ENCODE results near the gene METRNL.

DNA sequence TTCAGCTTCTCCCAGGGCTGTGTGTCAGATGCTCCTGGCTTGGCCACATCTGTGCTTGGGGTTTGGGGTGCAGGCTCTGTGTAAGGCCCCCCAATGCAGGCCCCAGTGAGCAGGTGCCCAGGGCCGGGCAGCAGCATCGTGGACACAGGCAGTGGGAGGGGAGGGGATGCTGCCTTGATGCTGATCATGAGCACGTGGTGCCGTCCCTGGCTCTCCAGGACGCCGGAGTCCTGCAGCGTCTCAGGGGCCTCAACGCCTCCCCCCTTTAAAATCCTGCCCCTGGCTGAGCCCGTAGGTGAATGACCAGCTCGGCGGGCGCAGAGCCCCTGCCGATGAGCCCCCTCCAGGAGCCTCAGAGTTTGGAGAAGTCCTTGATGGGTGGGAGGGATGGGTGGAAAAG is 9.0 kb downstream of the METRNL start:
- TF ChIP-seq, protein P1, sequence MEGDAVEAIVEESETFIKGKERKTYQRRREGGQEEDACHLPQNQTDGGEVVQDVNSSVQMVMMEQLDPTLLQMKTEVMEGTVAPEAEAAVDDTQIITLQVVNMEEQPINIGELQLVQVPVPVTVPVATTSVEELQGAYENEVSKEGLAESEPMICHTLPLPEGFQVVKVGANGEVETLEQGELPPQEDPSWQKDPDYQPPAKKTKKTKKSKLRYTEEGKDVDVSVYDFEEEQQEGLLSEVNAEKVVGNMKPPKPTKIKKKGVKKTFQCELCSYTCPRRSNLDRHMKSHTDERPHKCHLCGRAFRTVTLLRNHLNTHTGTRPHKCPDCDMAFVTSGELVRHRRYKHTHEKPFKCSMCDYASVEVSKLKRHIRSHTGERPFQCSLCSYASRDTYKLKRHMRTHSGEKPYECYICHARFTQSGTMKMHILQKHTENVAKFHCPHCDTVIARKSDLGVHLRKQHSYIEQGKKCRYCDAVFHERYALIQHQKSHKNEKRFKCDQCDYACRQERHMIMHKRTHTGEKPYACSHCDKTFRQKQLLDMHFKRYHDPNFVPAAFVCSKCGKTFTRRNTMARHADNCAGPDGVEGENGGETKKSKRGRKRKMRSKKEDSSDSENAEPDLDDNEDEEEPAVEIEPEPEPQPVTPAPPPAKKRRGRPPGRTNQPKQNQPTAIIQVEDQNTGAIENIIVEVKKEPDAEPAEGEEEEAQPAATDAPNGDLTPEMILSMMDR (IDR thresholded peaks at IDR 0.05; ENCODE audit: low read depth, low read length, poor library complexity, severe bottlenecking) = no peak
- no peak for TF ChIP-seq EZH2phosphoT487 (IDR thresholded peaks at IDR 0.05; ENCODE audit: borderline replicate concordance, low read length)
